Prostate gland (tissue), 2 donors: ENCODE results near the gene RUFY2. TPM values are rescaled to one million over a fixed set of nuclear protein-coding genes. Genes with fewer than 3 reads are reported as not detected.

Source experiments
- DNase-seq: peaks from one replicate; pipeline ENCODE4 v3.0.0-alpha.2; 2019; ENCODE audit warnings: low spot score
- H3K27ac ChIP-seq, 2 donors: fragments of 200-600 bp; sonication (generic); 2 replicates each; pipeline ENCODE4 v1.5.1; 2017 to 2019
- H3K27me3 ChIP-seq: fragments of 200-600 bp; sonication (generic); replicated peaks from 2 replicates; pipeline ENCODE4 v1.5.1; 2019; ENCODE audit not compliant: insufficient read depth
- H3K36me3 ChIP-seq, 2 donors: fragments of 200-600 bp; sonication (generic); 1 replicate in 1 of 2; 2 replicates in 1 of 2; pipeline versions ENCODE4 v1.5.1 to v1.8.1; 2017 to 2019
- H3K4me1 ChIP-seq: fragments of 200-600 bp; sonication (generic); replicated peaks from 2 replicates; pipeline ENCODE4 v1.5.1; 2019
- H3K4me3 ChIP-seq, 2 donors: fragments of 200-600 bp; sonication (generic); 2 replicates each; pipeline ENCODE4 v1.5.1; 2017 to 2019
- H3K9me3 ChIP-seq: fragments of 200-600 bp; sonication (generic); 2 replicates; pipeline ENCODE4 v1.5.1; 2017
- POLR2A ChIP-seq: fragments of 450-650 bp; IDR thresholded peaks from one replicate; pipeline ENCODE4 v1.6.1; 2016; ENCODE audit warnings: antibody characterized with exemption, mild to moderate bottlenecking
- POLR2AphosphoS5 ChIP-seq: sonication (generic); formaldehyde crosslinking; IDR thresholded peaks from one replicate; pipeline ENCODE4 v1.6.1; 2017; ENCODE audit warnings: antibody characterized with exemption
- WGBS: methylation state at CpG from one replicate; pipeline ENCODE4 v1.1.5; 2018; 5-methylcytosine and 5-hydroxymethylcytosine counted together
- intact Hi-C: fragments of 100-400 bp; cut with DNase I; formaldehyde crosslinking; loops from one replicate; pipeline ENCODE4 v1.14.2; 2022
- total RNA-seq, 2 donors: library from RNA; depleted of rRNA; stranded (reverse); fragments of >200 nt; gene quantifications; one replicate each; pipeline ENCODE4 v1.1.0, GENCODE V29; 2016
- TF ChIP-seq, protein P1 (sequence below), 4 experiments: fragments of 200-600 bp in 2 of 4; fragments of 450-650 bp in 2 of 4; sonication (generic) in 2 of 4; IDR thresholded peaks; 1 replicate in 3 of 4; 2 replicates in 1 of 4; pipeline ENCODE4 v1.5.1; 2016 to 2019; ENCODE audit warnings: antibody characterized with exemption in 4 of 4, mild to moderate bottlenecking in 2 of 4, moderate library complexity in 2 of 4

The RUFY2 gene
- total RNA-seq, 2 donors from 2014 or later: 16.7 to 22.1 TPM

DNA sequence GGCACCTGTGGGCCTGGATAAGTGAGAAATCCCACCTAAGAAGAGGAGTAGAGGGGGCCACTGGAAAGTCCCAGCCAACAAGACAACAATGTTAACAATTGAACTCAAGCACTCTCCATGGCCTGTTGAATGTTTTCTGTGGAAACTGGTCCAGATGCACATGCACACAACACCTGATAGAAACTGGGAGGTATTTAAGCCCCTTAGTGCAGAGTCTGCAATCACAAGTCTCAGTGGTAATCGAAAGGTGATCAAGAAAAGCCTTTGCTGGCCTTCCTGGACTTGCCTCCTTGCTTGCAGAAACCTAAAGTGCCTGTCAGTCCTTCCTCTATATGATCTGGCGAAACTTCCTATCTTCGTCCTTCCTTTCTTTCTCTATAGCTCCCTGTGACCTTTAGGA, 105.8 kb downstream of the RUFY2 start:
- DNase-seq: no peak

DNA sequence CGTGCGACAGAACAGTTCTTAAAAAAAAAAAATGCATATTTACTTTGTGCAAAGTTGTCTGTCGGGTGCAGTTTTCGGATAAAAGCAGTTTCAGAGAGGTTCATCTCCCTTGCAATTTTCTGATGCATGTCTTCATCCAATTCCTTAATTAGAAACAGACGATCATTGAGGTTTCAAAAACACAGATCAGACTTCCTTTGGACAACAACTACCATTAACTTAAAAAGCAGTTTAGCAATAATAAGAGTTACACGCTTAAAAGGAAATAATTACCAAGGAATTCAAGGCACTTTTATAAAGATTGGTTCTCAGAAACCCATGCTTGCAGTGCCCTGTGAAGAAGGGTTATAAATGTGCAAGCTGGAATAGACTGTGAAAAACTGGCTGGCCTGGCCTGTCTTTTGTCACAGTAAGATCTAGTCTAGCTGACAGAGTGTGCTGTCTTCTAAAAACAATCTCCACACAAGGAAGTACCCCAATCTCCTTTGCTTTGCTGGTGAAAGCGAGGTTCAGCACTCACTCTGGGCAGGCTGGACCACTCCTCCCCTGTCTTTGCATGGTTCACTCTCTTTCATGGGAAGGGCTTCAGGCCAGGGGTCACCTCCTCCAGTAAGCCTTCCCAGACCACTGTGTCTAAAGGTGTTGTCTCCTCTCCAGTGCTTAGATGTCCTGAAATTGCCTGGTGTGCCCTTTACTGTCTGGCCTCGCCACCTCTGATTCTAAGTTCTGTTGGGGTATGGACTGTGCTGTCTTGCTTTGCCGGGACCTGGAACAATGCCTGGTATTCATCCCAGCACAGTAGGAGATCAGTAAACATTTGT, 110.0 kb downstream of the RUFY2 start:
- no peak for DNase-seq
- no peaks in the 10 kb centered on the region for H3K27me3 ChIP-seq
- H3K4me3 ChIP-seq: no peak overlapping the region
- H3K27ac ChIP-seq: no peak overlapping the region
- H3K9me3 ChIP-seq: no peaks in the 10 kb centered on the region
- intact Hi-C loops: no loop called here
- WGBS: 63% methylated on average over 9 of the region's 9 CpGs
- TF ChIP-seq, protein P1, sequence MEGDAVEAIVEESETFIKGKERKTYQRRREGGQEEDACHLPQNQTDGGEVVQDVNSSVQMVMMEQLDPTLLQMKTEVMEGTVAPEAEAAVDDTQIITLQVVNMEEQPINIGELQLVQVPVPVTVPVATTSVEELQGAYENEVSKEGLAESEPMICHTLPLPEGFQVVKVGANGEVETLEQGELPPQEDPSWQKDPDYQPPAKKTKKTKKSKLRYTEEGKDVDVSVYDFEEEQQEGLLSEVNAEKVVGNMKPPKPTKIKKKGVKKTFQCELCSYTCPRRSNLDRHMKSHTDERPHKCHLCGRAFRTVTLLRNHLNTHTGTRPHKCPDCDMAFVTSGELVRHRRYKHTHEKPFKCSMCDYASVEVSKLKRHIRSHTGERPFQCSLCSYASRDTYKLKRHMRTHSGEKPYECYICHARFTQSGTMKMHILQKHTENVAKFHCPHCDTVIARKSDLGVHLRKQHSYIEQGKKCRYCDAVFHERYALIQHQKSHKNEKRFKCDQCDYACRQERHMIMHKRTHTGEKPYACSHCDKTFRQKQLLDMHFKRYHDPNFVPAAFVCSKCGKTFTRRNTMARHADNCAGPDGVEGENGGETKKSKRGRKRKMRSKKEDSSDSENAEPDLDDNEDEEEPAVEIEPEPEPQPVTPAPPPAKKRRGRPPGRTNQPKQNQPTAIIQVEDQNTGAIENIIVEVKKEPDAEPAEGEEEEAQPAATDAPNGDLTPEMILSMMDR (IDR thresholded peaks at IDR 0.05): no peak
- TF ChIP-seq POLR2AphosphoS5: no peak
- TF ChIP-seq POLR2A: no peak
- H3K36me3 ChIP-seq: no peaks in the 10 kb centered on the region
- H3K4me1 ChIP-seq: no peaks in the 10 kb centered on the region

More for the DNA sequence above, 105.8 kb downstream of the RUFY2 start:
- H3K9me3 ChIP-seq: no peaks in the 10 kb centered on the region
- no peaks in the 10 kb centered on the region for H3K27me3 ChIP-seq
- TF ChIP-seq POLR2A (no peak), POLR2AphosphoS5 (no peak)
- TF ChIP-seq, protein P1 (IDR thresholded peaks at IDR 0.05): no peak
- no peaks in the 10 kb centered on the region for H3K4me1 ChIP-seq
- no peak overlapping the region for H3K4me3 ChIP-seq
- H3K27ac ChIP-seq: no peak overlapping the region
- WGBS: 94% methylated on average over 3 of the region's 3 CpGs
- intact Hi-C loops: loop anchor here (10.0 kb wide), 3 partner anchors 86 to 446 kb away; no protein-coding TSS in a partner anchor
- H3K36me3 ChIP-seq: no peaks in the 10 kb centered on the region

Other genes with a start within 250 kb of the RUFY2 start
- not detected for gene ATOH7, start 175.2 kb downstream of the RUFY2 start, total RNA-seq
- gene HNRNPH3, start 75.2 kb downstream of the RUFY2 start, total RNA-seq: 10 to 100 TPM; 29.1 to 47.5 TPM
- gene PBLD, start 74.3 kb downstream of the RUFY2 start, total RNA-seq: 1 to 10 TPM; 8.6 to 8.7 TPM
- 1 to 10 TPM; 4.4 to 4.9 TPM for gene DNA2, start 64.7 kb upstream of the RUFY2 start, total RNA-seq
- 10 to 100 TPM; 44.9 to 77.4 TPM for gene SLC25A16, start 120.2 kb upstream of the RUFY2 start, total RNA-seq
- 1 to 10 TPM; 5.1 to 6.0 TPM for gene TET1, start 153.1 kb upstream of the RUFY2 start, total RNA-seq